Esophagus muscularis mucosa (tissue), 4 donors: Measurements from ENCODE around the gene ERCC4.

Experiments
- CTCF ChIP-seq, 3 experiments: fragments of 200-600 bp in 2 of 3; fragments of 450-650 bp in 1 of 3; sonication (generic) in 2 of 3; IDR thresholded peaks; one replicate each; pipeline ENCODE4 v1.5.1; 2017 to 2019; ENCODE audit warnings: antibody characterized with exemption in 3 of 3, mild to moderate bottlenecking in 2 of 3, moderate library complexity in 1 of 3
- EP300 ChIP-seq: sonication (generic); formaldehyde crosslinking; IDR thresholded peaks from one replicate; pipeline ENCODE4 v1.6.1; 2017; ENCODE audit warnings: antibody characterized with exemption
- POLR2A ChIP-seq: fragments of 450-650 bp; IDR thresholded peaks from one replicate; pipeline ENCODE4 v1.6.1; 2017; ENCODE audit warnings: antibody characterized with exemption, moderate library complexity, mild to moderate bottlenecking, low read depth
- POLR2AphosphoS5 ChIP-seq, 2 donors: sonication (generic); formaldehyde crosslinking; IDR thresholded peaks; one replicate each; pipeline ENCODE4 v1.6.1; 2017; ENCODE audit warnings: antibody characterized with exemption in 2 of 2

GRCh38 chr16:13951611-13952010, 31.7 kb downstream of the ERCC4 start:
- TF ChIP-seq CTCF (IDR thresholded peaks at IDR 0.05) (no peak), POLR2AphosphoS5 (IDR thresholded peaks at IDR 0.05) (no peak), POLR2A (no peak), EP300 (no peak)
